SK-N-MC (cell line): Measurements from ENCODE around the gene TTLL11.

ENCODE experiments used
- DNase-seq: peaks from one replicate; pipeline ENCODE4 v3.0.0-alpha.2; 2011; ENCODE audit warnings: low read depth, low spot score
- H3K27ac ChIP-seq: fragments of 200-600 bp; sonication (generic); 2 replicates; pipeline ENCODE4 v1.5.1; 2016; ENCODE audit warnings: mixed run types
- H3K36me3 ChIP-seq: fragments of 200-600 bp; sonication (generic); 2 replicates; pipeline ENCODE4 v1.6.1; 2017; ENCODE audit warnings: antibody characterized with exemption, low read length, mixed read lengths; ENCODE audit not compliant: insufficient read depth
- H3K4me3 ChIP-seq: fragments of 200-600 bp; sonication (generic); 2 replicates; pipeline ENCODE4 v1.5.1; 2016
- H3K9ac ChIP-seq: fragments of 200-600 bp; sonication (generic); 2 replicates; pipeline ENCODE4 v1.8.0; 2017; ENCODE audit warnings: mixed run types, mixed read lengths; ENCODE audit not compliant: insufficient read length
- H3K9me3 ChIP-seq: fragments of 200-600 bp; sonication (generic); 2 replicates; pipeline ENCODE4 v1.6.1; 2017; ENCODE audit warnings: low read depth, mild to moderate bottlenecking, antibody characterized with exemption, low read length, moderate library complexity, mixed read lengths
- EZH2 ChIP-seq: fragments of 200-600 bp; sonication (generic); IDR thresholded peaks from one replicate; pipeline ENCODE4 v1.6.1; 2017; ENCODE audit warnings: antibody characterized with exemption
- FOXP2 ChIP-seq: optimal IDR thresholded peaks from 2 replicates; pipeline ENCODE3; 2011; ENCODE audit warnings: mild to moderate bottlenecking, moderate library complexity; ENCODE audit not compliant: insufficient read depth; ENCODE audit errors: extremely low read length, control extremely low read depth
- POLR2AphosphoS5 ChIP-seq: IDR thresholded peaks from 2 replicates; pipeline ENCODE4 v1.6.1; 2012; ENCODE audit warnings: mild to moderate bottlenecking, low read depth, low read length, borderline replicate concordance

Gene TTLL11

GRCh38 chr9:121949364-121949763, 143.7 kb downstream of the TTLL11 start:
- Histone ChIP-seq H3K4me3 (no peak overlapping the region), H3K36me3 (no peaks in the 10 kb centered on the region), H3K9ac (no peak overlapping the region), H3K27ac (no peak overlapping the region), H3K9me3 (no peaks in the 10 kb centered on the region)
- no peak for DNase-seq
- TF ChIP-seq FOXP2 (no peak), EZH2 (no peak), POLR2AphosphoS5 (no peak)

- H3K4me3 ChIP-seq, result no peak overlapping the region
- no peaks in the 10 kb centered on the region for H3K36me3 ChIP-seq
- H3K9ac ChIP-seq, result no peak overlapping the region
- no peaks in the 10 kb centered on the region for H3K9me3 ChIP-seq
- H3K27ac ChIP-seq, result no peak overlapping the region
- TF ChIP-seq FOXP2 (no peak), POLR2AphosphoS5 (no peak), EZH2 (no peak)
- DNase-seq, result no peak
These were observed 145.3 kb downstream of the TTLL11 start for GRCh38 chr9:121947775-121948174.

GRCh38 chr9:121946465-121946864, 146.6 kb downstream of the TTLL11 start:
- Histone ChIP-seq H3K27ac (no peak overlapping the region), H3K4me3 (no peak overlapping the region)
- DNase-seq, result no peak

GRCh38 chr9:121945849-121946248, 147.3 kb downstream of the TTLL11 start:
- Histone ChIP-seq H3K4me3 (no peak overlapping the region), H3K9ac (no peak overlapping the region), H3K9me3 (no peaks in the 10 kb centered on the region), H3K27ac (no peak overlapping the region), H3K36me3 (no peaks in the 10 kb centered on the region)
- TF ChIP-seq POLR2AphosphoS5, result no peak
- TF ChIP-seq EZH2, result no peak
- no peak for TF ChIP-seq FOXP2
- no peak for DNase-seq

More at GRCh38 chr9:121946465-121946864, 146.6 kb downstream of the TTLL11 start:
- no peaks in the 10 kb centered on the region for H3K9me3 ChIP-seq
- no peaks in the 10 kb centered on the region for H3K36me3 ChIP-seq
- no peak overlapping the region for H3K9ac ChIP-seq
- TF ChIP-seq POLR2AphosphoS5 (no peak), EZH2 (no peak), FOXP2 (no peak)

GRCh38 chr9:121945281-121945680, 147.8 kb downstream of the TTLL11 start:
- no peak overlapping the region for H3K4me3 ChIP-seq
- TF ChIP-seq FOXP2 (no peak), EZH2 (no peak), POLR2AphosphoS5 (no peak)

GRCh38 chr9:121944711-121945191, 148.4 kb downstream of the TTLL11 start:
- no peak for DNase-seq
- TF ChIP-seq FOXP2 (no peak), EZH2 (no peak), POLR2AphosphoS5 (no peak)
- no peaks in the 10 kb centered on the region for H3K36me3 ChIP-seq
- no peaks in the 10 kb centered on the region for H3K9me3 ChIP-seq
- H3K4me3 ChIP-seq, result no peak overlapping the region
- H3K9ac ChIP-seq, result no peak overlapping the region
- no peak overlapping the region for H3K27ac ChIP-seq

More at GRCh38 chr9:121945281-121945680, 147.8 kb downstream of the TTLL11 start:
- Histone ChIP-seq H3K27ac (no peak overlapping the region), H3K36me3 (no peaks in the 10 kb centered on the region), H3K9me3 (no peaks in the 10 kb centered on the region), H3K9ac (no peak overlapping the region)
- DNase-seq, result no peak

- Histone ChIP-seq H3K9me3 (no peaks in the 10 kb centered on the region), H3K36me3 (no peaks in the 10 kb centered on the region), H3K4me3 (no peak overlapping the region), H3K27ac (no peak overlapping the region), H3K9ac (no peak overlapping the region)
- no peak for TF ChIP-seq EZH2
- no peak for TF ChIP-seq POLR2AphosphoS5
- no peak for TF ChIP-seq FOXP2
- DNase-seq, result no peak
These were observed 149.6 kb downstream of the TTLL11 start for GRCh38 chr9:121943463-121943862.

- no peak overlapping the region for H3K27ac ChIP-seq
- TF ChIP-seq EZH2 (no peak), FOXP2 (no peak), POLR2AphosphoS5 (no peak)
- H3K9me3 ChIP-seq, result no peaks in the 10 kb centered on the region
- no peak overlapping the region for H3K4me3 ChIP-seq
- DNase-seq, result no peak
- no peaks in the 10 kb centered on the region for H3K36me3 ChIP-seq
- H3K9ac ChIP-seq, result no peak overlapping the region
These were observed 150.2 kb downstream of the TTLL11 start for GRCh38 chr9:121942866-121943382.

- Histone ChIP-seq H3K27ac (no peak overlapping the region), H3K9ac (no peak overlapping the region), H3K4me3 (no peak overlapping the region), H3K9me3 (no peaks in the 10 kb centered on the region), H3K36me3 (no peaks in the 10 kb centered on the region)
- no peak for TF ChIP-seq POLR2AphosphoS5
- no peak for TF ChIP-seq EZH2
- no peak for TF ChIP-seq FOXP2
- no peak for DNase-seq
These were observed 150.8 kb downstream of the TTLL11 start for GRCh38 chr9:121942313-121942712.

GRCh38 chr9:121939643-121940042, 153.5 kb downstream of the TTLL11 start:
- Histone ChIP-seq H3K4me3 (no peak overlapping the region), H3K9me3 (no peaks in the 10 kb centered on the region), H3K9ac (no peak overlapping the region), H3K36me3 (no peaks in the 10 kb centered on the region), H3K27ac (no peak overlapping the region)
- no peak for DNase-seq
- no peak for TF ChIP-seq FOXP2
- no peak for TF ChIP-seq POLR2AphosphoS5
- TF ChIP-seq EZH2, result no peak
